ENCODE data around the gene NPIPB2. TPM values are rescaled to one million over a fixed set of nuclear protein-coding genes. Genes with fewer than 3 reads are reported as not detected.

Gene NPIPB2
- total RNA-seq, 4 donors from 2014 or later: 5.5 to 11.5 (median 8.2) TPM

DNA sequence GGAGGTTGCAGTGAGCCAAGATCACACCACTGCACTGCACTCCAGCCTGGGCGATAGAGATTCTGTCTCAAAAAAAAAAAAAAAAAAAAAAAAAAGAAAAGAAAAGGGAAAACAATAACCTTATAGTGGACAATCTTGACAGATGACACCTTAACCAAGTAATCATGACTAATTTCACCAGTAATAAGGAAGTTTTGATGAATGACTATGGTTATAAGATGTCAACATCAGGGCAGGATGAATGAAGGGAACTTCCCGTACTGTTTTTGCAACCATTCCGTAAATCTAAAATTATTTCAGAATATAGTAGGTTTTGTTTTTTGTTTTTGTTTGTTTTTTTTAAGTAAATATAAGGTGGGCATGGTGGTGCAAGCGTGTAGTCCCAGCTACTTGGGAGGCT, 49.1 kb downstream of the NPIPB2 start:
- DNase-seq (ENCODE audit: low spot score) (no peak), ATAC-seq (ENCODE audit: low FRiP score) (no peak)
- TF ChIP-seq, protein P1, sequence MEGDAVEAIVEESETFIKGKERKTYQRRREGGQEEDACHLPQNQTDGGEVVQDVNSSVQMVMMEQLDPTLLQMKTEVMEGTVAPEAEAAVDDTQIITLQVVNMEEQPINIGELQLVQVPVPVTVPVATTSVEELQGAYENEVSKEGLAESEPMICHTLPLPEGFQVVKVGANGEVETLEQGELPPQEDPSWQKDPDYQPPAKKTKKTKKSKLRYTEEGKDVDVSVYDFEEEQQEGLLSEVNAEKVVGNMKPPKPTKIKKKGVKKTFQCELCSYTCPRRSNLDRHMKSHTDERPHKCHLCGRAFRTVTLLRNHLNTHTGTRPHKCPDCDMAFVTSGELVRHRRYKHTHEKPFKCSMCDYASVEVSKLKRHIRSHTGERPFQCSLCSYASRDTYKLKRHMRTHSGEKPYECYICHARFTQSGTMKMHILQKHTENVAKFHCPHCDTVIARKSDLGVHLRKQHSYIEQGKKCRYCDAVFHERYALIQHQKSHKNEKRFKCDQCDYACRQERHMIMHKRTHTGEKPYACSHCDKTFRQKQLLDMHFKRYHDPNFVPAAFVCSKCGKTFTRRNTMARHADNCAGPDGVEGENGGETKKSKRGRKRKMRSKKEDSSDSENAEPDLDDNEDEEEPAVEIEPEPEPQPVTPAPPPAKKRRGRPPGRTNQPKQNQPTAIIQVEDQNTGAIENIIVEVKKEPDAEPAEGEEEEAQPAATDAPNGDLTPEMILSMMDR (IDR thresholded peaks at IDR 0.05): no peak

DNA sequence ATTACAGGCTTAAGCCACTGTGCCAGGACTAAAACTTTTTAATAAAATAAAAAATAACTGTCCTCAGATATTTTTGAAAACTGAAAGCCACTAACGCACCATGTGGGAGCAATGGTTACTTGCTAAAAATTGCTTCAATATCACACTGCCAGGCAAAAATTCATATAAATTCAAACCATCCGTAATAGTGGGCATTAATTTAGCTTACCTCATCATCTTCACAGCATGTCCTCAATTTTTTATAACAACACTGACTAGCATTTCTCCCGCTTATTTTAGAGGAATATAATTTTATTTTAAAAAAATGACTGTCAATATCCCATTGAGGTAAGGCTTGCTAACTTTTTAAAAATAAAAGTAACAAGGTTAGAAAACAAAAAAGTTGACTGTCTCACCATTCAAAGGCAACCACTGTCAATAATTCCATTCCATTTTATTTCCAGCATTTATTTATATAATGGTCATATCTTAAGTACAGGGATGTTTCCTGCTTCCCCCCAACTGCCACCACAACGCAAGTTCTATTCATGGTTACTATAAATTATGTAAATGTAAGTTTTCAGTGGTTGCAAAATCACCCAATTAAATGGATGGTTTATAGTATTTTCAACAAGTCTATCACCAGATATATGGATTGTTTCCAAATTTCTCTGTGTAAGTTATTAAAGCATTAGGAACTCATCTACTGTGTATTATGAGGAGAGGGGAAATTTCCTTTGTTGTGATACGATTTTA, 51.4 kb downstream of the NPIPB2 start:
- TF ChIP-seq, protein P1 (IDR thresholded peaks at IDR 0.05): no peak
- DNase-seq (ENCODE audit: low spot score): no peak
- ATAC-seq (ENCODE audit: low FRiP score): no peak

DNA sequence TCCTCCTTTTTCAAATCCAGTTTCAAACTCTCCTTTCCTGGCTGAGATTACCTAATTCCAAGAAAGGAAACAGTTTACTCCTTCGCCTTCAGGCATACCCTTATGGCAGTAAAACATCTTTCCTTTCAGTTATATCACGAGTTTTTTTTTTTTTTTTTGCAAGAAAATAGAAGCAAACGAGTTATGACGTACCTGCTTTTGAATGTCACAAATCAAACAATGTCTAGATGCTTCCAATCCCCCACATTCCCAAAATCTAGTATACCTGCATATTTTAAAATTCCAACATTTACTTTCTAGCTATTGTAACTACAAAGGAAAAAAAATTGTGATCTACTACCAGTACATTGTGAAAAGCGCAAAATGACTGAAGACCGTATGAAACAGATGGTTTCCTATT, 55.0 kb downstream of the NPIPB2 start:
- ATAC-seq (ENCODE audit: low FRiP score): no peak

DNA sequence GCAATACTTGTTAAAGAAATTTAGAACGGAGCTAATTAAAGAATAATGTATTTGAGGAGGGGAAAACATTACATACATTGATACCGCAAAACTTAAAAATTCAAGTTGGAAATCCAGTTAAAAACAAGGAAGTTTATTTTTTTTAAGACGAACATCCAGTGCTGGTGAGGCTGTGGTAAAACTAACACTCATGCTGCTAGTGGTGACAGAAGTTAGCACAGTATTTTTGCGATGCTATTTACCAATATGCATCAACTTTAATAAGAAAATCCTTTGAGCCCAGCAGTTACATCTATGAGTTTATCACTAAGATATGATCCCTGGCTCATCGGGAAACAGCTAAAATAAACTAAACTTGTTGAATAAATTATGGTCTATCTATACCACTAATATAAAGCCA, 57.8 kb downstream of the NPIPB2 start:
- no peak for DNase-seq (ENCODE audit: low spot score)
- ATAC-seq (ENCODE audit: low FRiP score): no peak
- TF ChIP-seq, protein P1 (IDR thresholded peaks at IDR 0.05): no peak

More for the DNA sequence above, 55.0 kb downstream of the NPIPB2 start:
- TF ChIP-seq, protein P1 (IDR thresholded peaks at IDR 0.05): no peak
- DNase-seq (ENCODE audit: low spot score): no peak

DNA sequence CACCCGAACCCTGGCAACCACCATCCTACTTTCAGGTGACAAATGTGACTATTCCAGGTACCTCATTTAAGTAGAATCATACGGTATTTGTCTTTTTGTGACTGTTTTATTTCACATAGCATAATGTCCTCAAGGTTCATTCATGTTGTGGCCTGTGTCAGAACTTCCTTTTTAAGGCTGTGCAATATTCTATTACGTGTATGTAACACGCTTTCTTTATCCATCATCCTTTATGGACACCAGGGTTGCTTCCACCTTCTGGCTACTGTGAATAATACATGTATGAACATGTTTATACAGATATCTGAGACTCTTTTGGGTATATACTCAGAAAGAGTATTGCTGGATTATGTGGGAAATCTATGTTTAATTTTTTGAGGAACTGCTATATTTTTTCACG, 61.8 kb downstream of the NPIPB2 start:
- TF ChIP-seq, protein P1 (IDR thresholded peaks at IDR 0.05): no peak
- DNase-seq (ENCODE audit: low spot score): no peak
- ATAC-seq (ENCODE audit: low FRiP score): no peak

DNA sequence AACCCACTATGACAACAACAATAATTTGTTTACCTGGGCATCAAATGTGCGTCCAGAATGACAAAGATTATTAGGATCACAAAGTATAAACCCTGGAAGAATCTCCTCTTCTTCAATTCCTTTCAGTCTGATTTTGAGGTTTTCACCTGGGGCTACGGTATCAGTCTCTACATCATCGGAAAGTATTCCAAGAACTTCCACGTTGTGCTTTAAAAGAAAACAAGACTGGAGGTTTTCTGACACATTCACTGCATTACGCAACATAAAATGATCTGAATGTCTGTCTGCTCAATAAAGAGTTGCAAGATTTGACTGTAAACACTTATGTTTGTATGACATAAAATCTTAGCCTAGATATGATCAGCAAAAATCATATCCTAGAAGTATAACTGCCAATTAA, 64.5 kb downstream of the NPIPB2 start:
- TF ChIP-seq, protein P1 (IDR thresholded peaks at IDR 0.05): no peak
- ATAC-seq (ENCODE audit: low FRiP score): no peak
- DNase-seq (ENCODE audit: low spot score): no peak

Small RNA genes lying within 50 kb of the gene (small RNA-seq; reads per million reads assigned to genes)
- gene AC007216.5 (not detected), gene COX6CP1 (not detected), gene UBL5P4 (not detected)

Other genes starting within 250 kb of the NPIPB2 start
- gene TXNDC11, start 199.2 kb downstream of the NPIPB2 start, total RNA-seq: 10 to 100 TPM; 40.2 to 53.0 (median 49.1) TPM
- 10 to 100 TPM; 38.0 to 74.7 (median 53.6) TPM for gene ZC3H7A, start 144.8 kb downstream of the NPIPB2 start, total RNA-seq
- gene RSL1D1, start 90.5 kb downstream of the NPIPB2 start, total RNA-seq: 100 to 1,000 TPM; 138 to 269 (median 188) TPM
- gene GSPT1, start 26.1 kb downstream of the NPIPB2 start, total RNA-seq: 100 to 1,000 TPM in 1 of 4 donors, 10 to 100 TPM in 3; 61.8 to 178 (median 90.0) TPM
- 1 to 10 TPM in 1 of 4 donors, not detected in 3; 1.2 TPM for gene TNFRSF17, start 23.2 kb upstream of the NPIPB2 start, total RNA-seq
- 10 to 100 TPM; 22.6 to 41.1 (median 30.2) TPM for gene SNX29, start 34.7 kb upstream of the NPIPB2 start, total RNA-seq